K562 (cell line): ENCODE results near the gene RMND5A. TPM values are rescaled to one million over a fixed set of nuclear protein-coding genes. Genes with fewer than 3 reads are reported as not detected.

Source experiments
- ATAC-seq: fragments of 200-7000 bp; cut with Tn5 transposase; 3 replicates; pipeline ENCODE4 v1.9.1; 2020; ENCODE audit warnings: moderate library complexity
- BruUV-seq: library from RNA; stranded (reverse); fragments of 400-500 nt; replicated peaks from 2 replicates; lab custom pipeline; 2021; lab: Mats Ljungman, UMichigan
- CTCF ChIA-PET: fragments of 300-600 bp; formaldehyde crosslinking; extraction: SDS; loops from one replicate; lab custom pipeline; 2021; ENCODE audit warnings: low intra/inter-chr PET ratio; lab: Yijun Ruan, JAX
- POLR2A ChIA-PET: fragments of 300-600, 350-650 bp; sonication (Branson Sonifier 250); formaldehyde crosslinking; extraction: SDS; loops from one replicate; lab custom pipeline; 2021; ENCODE audit warnings: antibody characterized with exemption, inconsistent platforms; lab: Yijun Ruan, JAX
- DNase-seq, 4 experiments: peaks; one replicate each; pipeline versions ENCODE4 v3.0.0 to v3.0.0-alpha.2; 2011 to 2018; ENCODE audit warnings: low spot score in 3 of 4, mixed read lengths in 3 of 4; ENCODE audit errors: extremely low read depth in 1 of 4
- FAIRE-seq: peaks from 2 replicates; lab custom pipeline; 2011; peaks lifted over from hg19 to GRCh38; lab: Jason Lieb, UNC
- H2AFZ ChIP-seq: 2 replicates; pipeline ENCODE4 v1.6.0; 2011; ENCODE audit warnings: low read depth, low read length, control low read depth, inconsistent platforms
- H3K27ac ChIP-seq: fragments of 200-600 bp; 3 replicates; pipeline ENCODE4 v1.8.0; 2011; ENCODE audit warnings: low read depth, mild to moderate bottlenecking, control low read depth, inconsistent platforms, low read length, moderate library complexity, mixed read lengths; ENCODE audit errors: extremely low read depth
- H3K27me3 ChIP-seq, 2 experiments: fragments of 300-600 bp in 1 of 2; 2 replicates in 1 of 2; 3 replicates in 1 of 2; pipeline versions ENCODE4 v1.6.0 to v1.8.0; 2011; ENCODE audit warnings: inconsistent platforms in 2 of 2, low read length in 2 of 2, mild to moderate bottlenecking in 1 of 2, mixed read lengths in 1 of 2, moderate library complexity in 1 of 2; ENCODE audit not compliant: control insufficient read depth in 2 of 2, insufficient read depth in 2 of 2
- H3K36me3 ChIP-seq: fragments of 300-600 bp; 3 replicates; pipeline ENCODE4 v1.8.0; 2011; ENCODE audit warnings: mild to moderate bottlenecking, low read length, inconsistent platforms; ENCODE audit not compliant: control insufficient read depth, insufficient read depth
- H3K4me1 ChIP-seq, 2 experiments: fragments of 200-600 bp in 1 of 2; replicated peaks in 1 of 2; 2 replicates in 1 of 2; 3 replicates in 1 of 2; pipeline versions ENCODE4 v1.5.1 to v1.8.0; 2011; ENCODE audit warnings: inconsistent platforms in 2 of 2, low read length in 2 of 2, mild to moderate bottlenecking in 1 of 2, mixed read lengths in 1 of 2, moderate library complexity in 1 of 2; ENCODE audit not compliant: control insufficient read depth in 2 of 2, insufficient read depth in 2 of 2
- H3K4me2 ChIP-seq: 2 replicates; pipeline ENCODE4 v1.6.1; 2011; ENCODE audit warnings: low read length, control low read depth, inconsistent platforms, mixed read lengths; ENCODE audit not compliant: insufficient read depth
- H3K4me3 ChIP-seq: fragments of 200-600 bp; sonication (generic), shearing (Covaris generic); 2 replicates; pipeline ENCODE4 v1.5.1; 2016; ENCODE audit warnings: control low read depth, inconsistent platforms
- H3K79me2 ChIP-seq: fragments of 200-600 bp; 3 replicates; pipeline ENCODE4 v1.8.0; 2011; ENCODE audit warnings: low read length, inconsistent platforms; ENCODE audit not compliant: control insufficient read depth, insufficient read depth
- H3K9ac ChIP-seq, 2 experiments: 2 replicates each; pipeline versions ENCODE4 v1.6.0 to v1.6.1; 2011; ENCODE audit warnings: low read depth in 2 of 2, low read length in 2 of 2, control low read depth in 1 of 2, inconsistent platforms in 1 of 2, mild to moderate bottlenecking in 1 of 2, mixed read lengths in 1 of 2; ENCODE audit not compliant: insufficient read depth in 1 of 2
- H3K9me1 ChIP-seq: one replicate; pipeline ENCODE4 v1.6.0; 2011; ENCODE audit warnings: inconsistent platforms, mild to moderate bottlenecking, low read length, moderate library complexity; ENCODE audit not compliant: control insufficient read depth, insufficient read depth
- H3K9me3 ChIP-seq: replicated peaks from 2 replicates; pipeline ENCODE4 v1.5.1; 2011; ENCODE audit warnings: low read depth, low read length, inconsistent platforms; ENCODE audit not compliant: control insufficient read depth, insufficient read depth
- H4K20me1 ChIP-seq: replicated peaks from 2 replicates; pipeline ENCODE4 v1.6.1; 2011; ENCODE audit warnings: low read length, inconsistent platforms, mixed read lengths; ENCODE audit not compliant: control insufficient read depth, insufficient read depth
- BHLHE40 ChIP-seq: IDR thresholded peaks from 2 replicates; pipeline ENCODE4 v1.6.1; 2011; ENCODE audit warnings: low read length, improper control_type of control experiment
- CBFA2T3 ChIP-seq: fragments of 450-650 bp; IDR thresholded peaks from 2 replicates; pipeline ENCODE4 v1.6.1; 2017
- CBX3 ChIP-seq, 2 experiments: IDR thresholded peaks; 1 replicate in 1 of 2; 2 replicates in 1 of 2; pipeline ENCODE4 v1.6.1; 2012; ENCODE audit warnings: inconsistent platforms in 2 of 2, low read length in 2 of 2, borderline replicate concordance in 1 of 2, control low read depth in 1 of 2
- MYNN ChIP-seq, 2 experiments: sonication (generic); formaldehyde crosslinking in 1 of 2; IDR thresholded peaks; 2 replicates each; pipeline versions ENCODE4 v1.5.0 to v1.6.1; 2016 to 2020; ENCODE audit warnings: antibody characterized with exemption in 1 of 2, missing genetic modification reagents in 1 of 2
- PTBP1 ChIP-seq: fragments of 200-400 bp; formaldehyde crosslinking; IDR thresholded peaks from 2 replicates; pipeline ENCODE4 v1.6.1; 2017; ENCODE audit warnings: low read depth, low read length
- SREBF2 ChIP-seq: sonication (generic); formaldehyde crosslinking; IDR thresholded peaks from 2 replicates; pipeline ENCODE4 v1.4.0; 2020; ENCODE audit warnings: mild to moderate bottlenecking, missing genetic modification reagents
- TAF7 ChIP-seq: fragments of 450-650 bp; IDR thresholded peaks from 2 replicates; pipeline ENCODE4 v1.6.1; 2016; ENCODE audit warnings: missing genetic modification characterization, missing compliant biosample characterization
- TGIF2 ChIP-seq: sonication (generic); formaldehyde crosslinking; IDR thresholded peaks from 2 replicates; pipeline ENCODE4 v1.8.1; 2022; ENCODE audit warnings: mild to moderate bottlenecking, missing genetic modification reagents, moderate library complexity
- WGBS: fragments of 100-300 bp; shearing (Covaris generic); methylation state at CpG from one replicate; pipeline ENCODE4 v1.1.6; 2016; ENCODE audit warnings: low coverage, mixed read lengths; ENCODE audit not compliant: insufficient coverage; ENCODE audit errors: missing lambda C conversion rate; 5-methylcytosine and 5-hydroxymethylcytosine counted together
- in situ Hi-C: fragments of 300-500 bp; cut with MboI; formaldehyde crosslinking; loops from 4 replicates; pipeline ENCODE4 v1.15.0; 2018; ENCODE audit warnings: inconsistent platforms, mixed read lengths
- intact Hi-C: fragments of 100-400 bp; cut with micrococcal nuclease; formaldehyde crosslinking; loops from 2 replicates; pipeline ENCODE4 v1.14.2; 2022
- polyA plus RNA-seq, 8 experiments: library from polyadenylated mRNA; depleted of rRNA in 4 of 8; stranded (reverse) in 5 of 8; unstranded in 3 of 8; fragments of >200 nt; fragmentation: Nextera tagmentation in 2 of 8; fragmentation: Illumina TruSeq in 1 of 8; extraction: Ambion mirVana in 2 of 8; extraction: Trizol in 1 of 8; gene quantifications; 2 replicates each; pipeline versions ENCODE4 v1.2.1 to v1.2.3, GENCODE V29; 2011 to 2014; ENCODE audit warnings: inconsistent platforms in 1 of 8, missing spikeins in 1 of 8
- total RNA-seq, 7 experiments: library from RNA; depleted of rRNA in 6 of 7; stranded (reverse); fragments of >200 nt in 6 of 7; fragmentation: Illumina TruSeq in 2 of 7; extraction: Trizol in 2 of 7; gene quantifications; 2 replicates each; pipeline versions ENCODE4 v1.2.1 to v1.2.3, GENCODE V29; 2011 to 2021; ENCODE audit warnings: low replicate concordance in 1 of 7
- TF ChIP-seq, protein P1 (sequence below): IDR thresholded peaks from 2 replicates; pipeline ENCODE4 v1.6.1; 2011; ENCODE audit warnings: borderline replicate concordance, low read depth, mild to moderate bottlenecking, moderate library complexity, low read length; ENCODE audit not compliant: insufficient read depth, poor library complexity, severe bottlenecking

The RMND5A gene
- total and polyA plus RNA-seq, 9 of the 15 experiments (the other 6 are each of a cell fraction or from before 2014, with no cell fraction given), result 13.2 to 43.5 (median 34.1) TPM

DNA sequence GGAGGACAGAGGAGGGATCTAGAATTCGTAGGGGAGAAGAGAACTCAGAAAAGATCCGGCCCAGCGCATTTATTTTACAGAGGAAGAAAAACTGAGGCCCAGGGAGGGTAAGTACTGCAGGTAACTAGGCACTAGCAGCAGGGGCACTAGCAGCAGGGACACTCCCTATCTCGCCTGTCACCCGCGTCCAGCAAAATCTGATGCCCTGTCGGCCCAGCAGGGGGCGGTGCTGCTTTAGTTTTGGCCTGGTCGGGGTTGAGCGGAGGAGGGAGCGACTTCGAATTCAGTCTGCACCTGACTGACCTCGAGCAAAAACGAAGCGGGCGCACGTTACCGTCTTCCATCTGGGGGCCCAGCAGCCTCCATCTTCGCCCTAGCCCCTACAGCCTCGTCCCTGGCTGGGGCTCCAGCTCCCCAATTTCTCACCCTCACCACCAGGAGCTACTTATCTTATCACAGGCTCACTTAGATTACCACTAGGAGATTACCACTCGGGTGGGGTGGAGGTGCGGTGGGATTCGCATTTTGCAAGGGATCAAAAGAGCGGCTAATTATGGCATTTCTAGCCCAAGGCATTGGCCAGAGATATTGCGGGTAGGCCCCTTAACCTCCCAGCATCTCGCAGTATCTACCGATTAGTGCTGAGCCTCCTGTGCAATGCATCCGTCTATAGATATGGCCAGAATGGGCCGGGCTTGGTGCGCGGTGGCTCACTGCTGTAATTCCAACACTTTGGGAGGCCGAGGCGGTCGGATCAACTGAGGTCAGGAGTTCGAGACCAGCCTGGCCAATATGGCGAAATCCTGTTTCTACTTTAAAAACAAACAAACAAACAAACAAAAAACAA is 88.4 kb downstream of the RMND5A start (continued):
- no peak for TF ChIP-seq PTBP1
- TF ChIP-seq TGIF2, result no peak
- TF ChIP-seq MYNN (IDR thresholded peaks at IDR 0.05), result 0 out of 2 replicates have a peak, but pooled peaks have one; percentile 39
- TF ChIP-seq MYNN (CRISPR knock-in tag; IDR thresholded peaks at IDR 0.05), result no peak
- no peak for TF ChIP-seq TAF7
- peak; percentile 54 for TF ChIP-seq BHLHE40
- TF ChIP-seq, protein P1, sequence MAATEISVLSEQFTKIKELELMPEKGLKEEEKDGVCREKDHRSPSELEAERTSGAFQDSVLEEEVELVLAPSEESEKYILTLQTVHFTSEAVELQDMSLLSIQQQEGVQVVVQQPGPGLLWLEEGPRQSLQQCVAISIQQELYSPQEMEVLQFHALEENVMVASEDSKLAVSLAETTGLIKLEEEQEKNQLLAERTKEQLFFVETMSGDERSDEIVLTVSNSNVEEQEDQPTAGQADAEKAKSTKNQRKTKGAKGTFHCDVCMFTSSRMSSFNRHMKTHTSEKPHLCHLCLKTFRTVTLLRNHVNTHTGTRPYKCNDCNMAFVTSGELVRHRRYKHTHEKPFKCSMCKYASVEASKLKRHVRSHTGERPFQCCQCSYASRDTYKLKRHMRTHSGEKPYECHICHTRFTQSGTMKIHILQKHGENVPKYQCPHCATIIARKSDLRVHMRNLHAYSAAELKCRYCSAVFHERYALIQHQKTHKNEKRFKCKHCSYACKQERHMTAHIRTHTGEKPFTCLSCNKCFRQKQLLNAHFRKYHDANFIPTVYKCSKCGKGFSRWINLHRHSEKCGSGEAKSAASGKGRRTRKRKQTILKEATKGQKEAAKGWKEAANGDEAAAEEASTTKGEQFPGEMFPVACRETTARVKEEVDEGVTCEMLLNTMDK, result peak; percentile 50

DNA sequence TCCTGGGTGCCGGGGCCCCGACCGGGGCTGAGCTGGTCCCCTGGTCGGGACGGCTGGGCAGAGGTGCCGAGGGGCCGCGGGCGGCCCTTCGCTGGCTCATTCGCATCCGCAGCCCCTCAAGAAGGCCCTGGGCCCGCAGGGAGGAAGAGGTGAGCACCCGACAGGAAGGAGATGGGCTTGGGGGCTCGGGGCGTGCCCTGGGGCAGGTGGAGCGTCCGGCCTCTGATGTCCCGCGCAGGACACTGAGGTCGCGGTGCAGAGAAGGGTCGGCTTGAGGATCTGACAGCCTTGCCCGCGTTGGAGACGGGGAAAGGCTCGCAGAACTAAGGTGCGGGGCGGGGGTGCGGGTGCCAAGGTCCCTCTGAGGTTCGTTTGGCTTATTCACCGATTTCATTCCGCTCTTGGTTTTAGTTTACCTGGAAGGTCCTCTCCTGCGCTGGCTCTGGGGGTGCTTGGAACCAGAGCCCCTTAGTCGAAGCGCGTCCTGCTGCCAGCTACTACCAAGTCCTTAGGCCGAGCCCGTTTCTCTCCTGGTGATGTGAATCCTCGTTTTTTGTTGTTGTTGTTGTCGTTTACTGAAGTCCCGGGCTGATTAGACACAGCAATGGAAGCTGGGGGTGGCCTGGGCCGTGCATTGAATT is 89.5 kb downstream of the RMND5A start:
- Histone ChIP-seq H3K4me2 (no peak overlapping the region), H4K20me1 (no peaks in the 10 kb centered on the region), H3K27me3 (peaks cover 4 to 31% of the 10 kb centered on the region in 2 experiments; a peak in 4 of 5 replicates), H3K4me1 (peaks cover 3 to 19% of the 10 kb centered on the region in 2 experiments; a peak in 3 of 5 replicates), H3K9me3 (no peaks in the 10 kb centered on the region), H2AFZ (no peak overlapping the region), H3K27ac (no peak overlapping the region), H3K9ac (no peak overlapping the region), H3K9me1 (no peaks in the 10 kb centered on the region), H3K4me3 (no peak overlapping the region), H3K79me2 (no peaks in the 10 kb centered on the region), H3K36me3 (no peaks in the 10 kb centered on the region)
- in situ Hi-C loops, result no loop called here
- DNase-seq (no peak), ATAC-seq (no peak), FAIRE-seq (no peak)
- TF ChIP-seq SREBF2 (no peak), CBFA2T3 (no peak), CBX3 (IDR thresholded peaks at IDR 0.05; ENCODE audit: borderline replicate concordance in 1 of 2, low read length in 2 of 2) (no peak)
- WGBS, result 20% methylated on average over 28 of the region's 43 CpGs
- CTCF ChIA-PET, result no interaction called here
- POLR2A ChIA-PET, result no interaction called here
- BruUV-seq, result no TSS peak
- intact Hi-C loops, result no loop called here
